ENCODE data around the gene APOBEC3B. TPM values are rescaled to one million over a fixed set of nuclear protein-coding genes. Genes with fewer than 3 reads are reported as not detected.
"Not testable (repeated sequence)": the region's sequence is repeated elsewhere in the genome, so short reads cannot be mapped to it uniquely, and the experiment has no call there.

Gene APOBEC3B
- total RNA-seq, 1 donor from 2014 or later = 2.2 TPM

GRCh38 chr22:38951734-38952133 lies 30.4 kb upstream of the APOBEC3B start:
- DNase-seq = no peak

- DNase-seq = no peak
Measured at GRCh38 chr22:38952281-38952993, 29.7 kb upstream of the APOBEC3B start.

GRCh38 chr22:38953091-38953490 lies 29.1 kb upstream of the APOBEC3B start:
- no peak for DNase-seq

DNA sequence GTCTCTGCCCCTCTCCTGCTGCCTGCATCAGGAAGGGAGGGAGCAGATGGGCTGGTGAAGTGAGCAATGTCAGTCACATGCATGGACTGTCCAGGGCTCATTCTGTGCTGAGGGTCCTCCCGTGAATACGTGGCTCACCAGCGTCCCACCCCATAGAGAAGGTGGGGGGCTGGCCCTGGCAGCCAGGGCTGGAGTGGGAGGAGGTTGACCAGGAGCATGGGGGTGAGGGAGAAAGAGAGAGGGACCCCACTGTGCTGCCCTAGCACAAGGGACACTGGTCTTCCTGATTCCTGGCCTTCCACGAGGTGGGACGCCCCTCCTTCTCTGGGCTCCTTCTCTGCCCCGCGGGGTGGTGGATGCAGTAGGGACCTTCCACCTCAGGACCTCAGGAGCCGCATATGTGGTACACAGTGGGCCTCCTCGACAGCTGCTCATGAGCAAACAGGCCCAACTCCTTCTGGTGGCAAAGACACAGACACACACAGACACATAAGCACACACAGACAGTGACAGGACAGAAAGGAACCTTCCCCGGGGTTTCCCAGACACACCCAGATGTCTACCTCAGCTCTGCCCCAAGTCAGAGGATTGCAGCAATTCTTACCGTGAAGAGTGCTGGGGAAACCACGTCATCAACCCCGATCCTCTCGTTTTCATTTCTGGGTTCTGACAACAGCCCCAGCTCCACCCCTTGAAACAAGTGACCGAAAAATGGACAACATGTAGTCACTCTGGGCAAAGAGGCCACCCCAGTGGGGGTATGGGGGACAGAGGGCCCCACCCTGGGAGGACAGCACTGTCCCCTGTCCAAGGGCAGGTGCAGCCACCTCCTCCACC lies 28.4 kb upstream of the APOBEC3B start:
- peak; percentile 24 for DNase-seq

- no peak for DNase-seq
Measured at GRCh38 chr22:38954414-38955043, 27.6 kb upstream of the APOBEC3B start.

DNA sequence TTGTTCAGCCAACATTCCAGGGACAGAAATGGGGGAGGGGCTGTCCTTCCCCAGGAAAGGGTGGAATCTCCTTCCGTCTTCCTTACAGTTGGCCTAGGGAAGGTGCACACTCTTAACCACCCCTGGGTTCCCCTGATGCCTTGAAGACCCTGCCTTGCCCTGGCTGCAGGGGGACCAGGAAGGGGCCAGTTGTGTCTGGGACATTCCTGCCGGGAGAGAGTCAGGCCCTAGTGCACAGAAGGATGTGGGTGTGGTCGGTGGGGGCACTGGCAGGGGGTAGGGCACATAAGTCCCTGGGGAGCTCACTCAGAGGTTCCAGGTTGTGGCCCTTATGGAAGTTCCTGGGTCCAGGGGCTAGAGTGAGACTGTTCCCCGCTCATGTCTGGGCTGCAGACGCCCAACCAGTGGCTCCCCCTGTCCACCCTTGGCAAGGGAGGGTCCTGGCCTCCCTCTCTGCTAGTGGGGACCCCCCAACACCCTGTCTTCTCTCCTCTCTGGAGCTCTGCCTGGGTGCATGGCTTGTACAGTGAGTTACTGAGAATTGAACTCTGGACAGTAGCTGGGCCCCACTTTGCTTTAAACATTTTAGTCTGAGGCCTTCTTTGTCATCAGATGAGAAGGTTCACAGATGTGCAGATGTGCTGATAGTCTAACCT lies 26.8 kb upstream of the APOBEC3B start:
- DNase-seq = no peak

DNA sequence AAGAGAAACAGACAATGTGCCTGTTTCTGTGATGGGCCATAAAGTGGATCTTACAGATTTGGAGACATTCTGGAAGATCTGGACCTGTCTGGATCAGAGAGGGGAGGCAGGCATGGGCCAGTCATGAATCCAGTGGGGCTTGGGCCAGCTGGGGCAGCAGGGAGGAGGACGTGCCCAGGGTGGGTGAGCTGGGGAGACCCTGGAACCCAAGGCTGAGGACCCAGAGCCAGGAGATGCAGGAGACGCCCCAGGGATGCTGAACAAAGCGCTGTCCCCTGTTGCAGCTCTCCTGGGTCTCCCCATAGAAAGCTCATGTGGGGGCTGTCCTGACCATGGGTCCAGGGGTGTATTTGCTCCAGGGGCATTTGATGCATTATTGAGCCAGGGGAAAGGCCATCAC lies 26.2 kb upstream of the APOBEC3B start:
- no peak for DNase-seq

GRCh38 chr22:38956551-38956950 lies 25.6 kb upstream of the APOBEC3B start:
- no peak for DNase-seq

- no peak for DNase-seq
Measured at GRCh38 chr22:38957046-38957770, 24.9 kb upstream of the APOBEC3B start, which contains the start of gene APOBEC3A. Gene APOBEC3A, plus strand, starts transcription at chr22:38957609. Its CDS starts 83 bp downstream, at chr22:38957692.

GRCh38 chr22:38957808-38958650 lies 24.1 kb upstream of the APOBEC3B start:
- DNase-seq = no peak

DNA sequence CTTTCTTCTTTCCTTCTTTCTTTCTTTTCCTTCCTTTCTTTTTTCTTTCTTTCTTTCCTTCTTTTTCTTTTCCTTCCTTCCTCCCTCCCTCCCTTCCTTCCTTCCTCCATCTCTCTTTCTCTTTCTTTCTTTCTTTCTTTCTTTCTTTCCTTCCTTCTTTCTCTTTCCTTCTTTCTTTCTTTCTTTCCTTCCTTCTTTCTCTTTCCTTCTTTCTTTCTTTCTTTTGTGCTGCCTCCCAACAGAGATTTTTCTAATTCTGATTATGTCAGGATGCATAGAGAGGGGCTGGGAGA lies 23.6 kb upstream of the APOBEC3B start:
- DNase-seq = not testable (repeated sequence)

DNA sequence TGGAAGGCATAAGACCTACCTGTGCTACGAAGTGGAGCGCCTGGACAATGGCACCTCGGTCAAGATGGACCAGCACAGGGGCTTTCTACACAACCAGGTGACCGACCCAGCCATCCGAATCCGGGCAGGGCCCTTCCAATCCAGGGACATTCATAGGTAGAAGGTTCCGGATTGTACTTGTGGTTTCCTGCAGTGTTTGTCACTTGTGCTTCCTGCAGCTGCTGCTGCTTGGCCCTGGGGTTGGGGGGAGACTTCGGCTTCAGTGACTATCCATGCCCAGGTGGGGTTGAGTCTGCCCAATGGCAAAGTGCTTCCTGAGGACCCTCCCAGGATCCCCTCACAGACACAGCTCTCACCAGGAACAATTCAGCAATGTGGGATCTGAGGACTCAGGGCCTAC lies 22.6 kb upstream of the APOBEC3B start:
- no peak for DNase-seq

GRCh38 chr22:38960673-38961072 lies 21.5 kb upstream of the APOBEC3B start:
- DNase-seq = not testable (repeated sequence)

DNA sequence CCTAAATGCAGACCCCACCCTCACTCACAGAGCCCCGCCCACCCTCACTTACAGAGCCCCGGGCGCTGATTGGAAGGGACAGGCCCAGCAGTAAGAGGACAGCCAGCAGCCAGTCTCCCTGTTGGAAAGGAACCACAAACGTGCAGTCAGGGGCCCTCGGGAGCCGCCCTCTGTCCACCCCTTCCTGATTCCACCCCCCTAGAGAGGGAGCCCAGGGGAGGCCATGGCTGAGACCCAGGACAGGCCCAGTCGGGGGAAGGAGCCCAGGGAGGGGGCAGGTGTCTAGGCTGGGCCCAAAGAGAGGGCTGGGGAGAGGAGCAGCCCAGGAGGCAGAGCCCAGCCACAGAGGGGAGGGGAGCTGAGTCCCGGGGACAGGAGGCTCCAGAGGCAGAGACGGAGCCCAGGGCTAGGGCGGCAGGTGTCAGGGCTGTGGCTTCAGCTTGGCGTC lies 18.8 kb upstream of the APOBEC3B start:
- DNase-seq = not testable (repeated sequence)

GRCh38 chr22:38963872-38964271 lies 18.3 kb upstream of the APOBEC3B start:
- peak; percentile 19 for DNase-seq

DNA sequence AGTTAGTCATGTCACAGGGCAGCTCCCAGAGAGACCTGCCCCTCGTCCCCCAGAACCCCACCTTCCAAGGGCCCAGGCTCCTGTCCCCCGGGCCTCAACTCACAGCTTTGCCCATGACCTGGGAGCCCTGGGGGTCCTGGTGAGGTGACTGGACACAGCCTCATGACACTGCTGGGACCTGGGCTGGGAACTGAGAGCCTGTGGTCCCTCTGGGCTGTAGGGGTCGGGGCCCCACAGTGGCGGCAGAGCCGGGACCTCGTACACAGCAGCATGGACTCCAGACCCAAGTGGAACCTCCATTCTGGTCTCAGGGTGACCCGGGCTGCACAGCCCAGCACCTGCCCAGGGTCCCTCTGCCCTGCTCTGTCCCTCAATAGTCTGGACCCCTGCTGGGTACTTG lies 17.8 kb upstream of the APOBEC3B start:
- no peak for DNase-seq

GRCh38 chr22:38964989-38965388 lies 17.2 kb upstream of the APOBEC3B start:
- no peak for DNase-seq

DNA sequence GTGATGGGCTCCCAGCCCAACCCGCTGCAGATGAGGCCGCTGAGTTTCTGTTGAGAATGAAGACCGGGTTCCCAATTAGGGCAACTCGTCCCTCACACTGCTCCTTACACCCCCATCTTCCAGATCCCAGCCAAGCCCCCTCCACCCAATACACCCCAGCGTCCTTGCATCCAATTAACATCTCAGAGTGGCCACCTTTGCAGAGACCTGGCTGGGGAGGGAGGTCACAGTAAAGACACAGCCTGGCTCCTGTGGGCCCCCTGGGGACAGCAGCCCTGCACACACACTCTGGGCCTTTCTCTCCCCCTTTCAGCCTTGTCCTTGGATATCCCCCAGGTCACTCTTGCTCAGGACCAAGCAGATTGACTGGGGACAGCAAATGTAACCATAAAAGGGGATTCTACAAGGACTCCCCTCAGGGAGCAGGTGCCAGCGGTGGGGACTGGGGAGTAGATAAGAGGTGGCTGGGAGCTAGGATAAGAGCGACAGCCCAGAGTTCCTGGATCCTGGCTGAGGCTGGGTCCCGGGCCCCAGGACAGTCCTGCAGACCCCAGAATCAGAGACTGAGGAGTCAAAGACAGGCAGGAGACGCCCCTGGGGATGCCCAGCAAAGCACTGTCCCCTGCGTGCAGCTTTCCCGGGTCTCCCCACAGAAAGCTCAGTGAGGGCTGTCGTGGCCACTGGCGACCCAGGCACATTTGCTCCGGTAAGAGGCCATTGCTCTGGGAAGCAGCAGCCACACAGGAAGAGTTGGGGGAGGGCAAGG lies 16.4 kb upstream of the APOBEC3B start:
- no peak for DNase-seq

DNA sequence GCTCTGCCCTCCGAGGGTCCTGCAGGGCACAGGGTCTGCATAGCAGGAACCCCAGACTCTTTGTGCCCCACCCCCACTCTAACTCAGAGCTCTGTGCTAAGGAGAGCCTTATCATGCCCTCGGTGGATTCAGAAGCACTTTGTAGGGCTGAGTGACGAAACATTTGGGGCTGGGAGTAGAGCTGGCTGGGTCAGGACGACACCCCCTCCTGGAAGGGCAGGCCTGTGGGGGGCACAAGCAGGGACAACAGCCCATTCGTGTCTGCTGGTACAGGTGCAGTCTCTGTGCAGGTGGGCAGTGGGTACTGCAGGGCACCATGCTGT lies 15.8 kb upstream of the APOBEC3B start:
- DNase-seq = no peak

GRCh38 chr22:38966942-38967341 lies 15.2 kb upstream of the APOBEC3B start:
- no peak for DNase-seq

Measured in tongue (tissue), 2 donors.